Gastroesophageal sphincter (tissue), 3 donors: ENCODE results near the gene PDXK.
"Not testable (repeated sequence)": the region's sequence is repeated elsewhere in the genome, so short reads cannot be mapped to it uniquely, and the experiment has no call there.

Experiments used
- CTCF ChIP-seq, 4 experiments: fragments of 200-600 bp in 2 of 4; fragments of 450-650 bp in 2 of 4; sonication (generic) in 1 of 4; IDR thresholded peaks; one replicate each; pipeline ENCODE4 v1.5.1; 2017 to 2019; ENCODE audit warnings: antibody characterized with exemption in 4 of 4, mild to moderate bottlenecking in 2 of 4, moderate library complexity in 2 of 4
- EP300 ChIP-seq: sonication (generic); formaldehyde crosslinking; IDR thresholded peaks from one replicate; pipeline ENCODE4 v1.6.1; 2017; ENCODE audit warnings: antibody characterized with exemption, mild to moderate bottlenecking
- POLR2A ChIP-seq, 2 donors: fragments of 450-650 bp; IDR thresholded peaks; one replicate each; pipeline ENCODE4 v1.6.1; 2017; ENCODE audit warnings: antibody characterized with exemption in 2 of 2, mild to moderate bottlenecking in 2 of 2, moderate library complexity in 1 of 2
- POLR2AphosphoS5 ChIP-seq: sonication (generic); formaldehyde crosslinking; IDR thresholded peaks from one replicate; pipeline ENCODE4 v1.6.1; 2017; ENCODE audit warnings: antibody characterized with exemption

GRCh38 chr21:43713123-43713522 is 5.8 kb upstream of the PDXK start:
- not testable (repeated sequence) for TF ChIP-seq CTCF (IDR thresholded peaks at IDR 0.05); POLR2A (IDR thresholded peaks at IDR 0.05); EP300; POLR2AphosphoS5
